AG09309 (cell line): Measurements from ENCODE around the gene TCF3.

Experiments
- DNase-seq: peaks from one replicate; pipeline ENCODE4 v3.0.0-alpha.2; 2010; ENCODE audit warnings: low read depth
- H3K4me3 ChIP-seq: 2 replicates; pipeline ENCODE4 v1.5.1; 2011; ENCODE audit warnings: mild to moderate bottlenecking, low read depth, low read length, moderate library complexity; ENCODE audit not compliant: control insufficient read depth
- TF ChIP-seq, protein P1 (sequence below): IDR thresholded peaks from 2 replicates; pipeline ENCODE4 v1.5.1; 2011; ENCODE audit warnings: mild to moderate bottlenecking, low read depth, low read length, inconsistent platforms; ENCODE audit not compliant: insufficient read depth, control insufficient read depth; ENCODE audit errors: missing control alignments

Gene TCF3

DNA sequence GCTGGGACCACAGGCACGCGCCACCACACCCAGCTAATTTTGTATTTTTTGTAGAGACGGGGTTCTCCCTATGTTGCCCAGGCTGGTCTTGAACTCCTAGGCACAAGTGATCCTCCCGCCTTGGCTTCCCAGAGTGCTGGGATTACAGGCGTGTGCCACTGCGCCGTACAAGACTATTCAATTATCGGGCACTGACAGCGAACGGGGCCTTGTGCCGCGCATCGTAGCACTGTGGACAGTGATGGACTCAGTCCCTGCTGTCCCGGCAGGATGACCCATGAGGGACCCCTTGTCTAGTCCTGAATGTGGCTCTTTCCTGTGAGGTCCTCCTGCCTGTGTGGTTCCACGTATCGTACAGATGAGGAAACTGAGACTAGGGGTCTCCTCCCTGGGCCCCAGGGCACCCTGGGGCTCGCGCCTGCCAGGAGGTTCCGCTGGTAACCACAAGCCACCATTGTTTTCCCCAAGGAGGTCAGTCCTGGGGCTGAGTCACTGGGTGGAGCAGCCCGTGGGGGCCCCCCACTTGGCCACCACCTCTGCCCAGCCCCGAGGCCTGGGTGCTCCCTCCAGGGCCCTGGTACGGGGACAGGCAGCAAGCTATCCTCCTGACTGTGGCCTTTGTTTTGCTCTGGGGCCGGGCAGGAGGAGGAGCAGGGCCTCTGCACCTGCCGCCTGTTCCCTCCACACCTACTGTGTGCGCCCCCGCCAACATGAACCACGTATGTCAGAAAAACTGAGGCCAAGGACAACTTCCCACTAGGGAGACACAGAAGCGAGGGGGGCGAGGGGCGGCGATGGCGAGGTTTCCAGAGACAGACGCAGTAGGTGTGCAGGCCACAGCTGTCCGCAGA, 2.9 kb upstream of the TCF3 start:
- H3K4me3 ChIP-seq = no peak overlapping the region
- DNase-seq = no peak
- TF ChIP-seq, protein P1, sequence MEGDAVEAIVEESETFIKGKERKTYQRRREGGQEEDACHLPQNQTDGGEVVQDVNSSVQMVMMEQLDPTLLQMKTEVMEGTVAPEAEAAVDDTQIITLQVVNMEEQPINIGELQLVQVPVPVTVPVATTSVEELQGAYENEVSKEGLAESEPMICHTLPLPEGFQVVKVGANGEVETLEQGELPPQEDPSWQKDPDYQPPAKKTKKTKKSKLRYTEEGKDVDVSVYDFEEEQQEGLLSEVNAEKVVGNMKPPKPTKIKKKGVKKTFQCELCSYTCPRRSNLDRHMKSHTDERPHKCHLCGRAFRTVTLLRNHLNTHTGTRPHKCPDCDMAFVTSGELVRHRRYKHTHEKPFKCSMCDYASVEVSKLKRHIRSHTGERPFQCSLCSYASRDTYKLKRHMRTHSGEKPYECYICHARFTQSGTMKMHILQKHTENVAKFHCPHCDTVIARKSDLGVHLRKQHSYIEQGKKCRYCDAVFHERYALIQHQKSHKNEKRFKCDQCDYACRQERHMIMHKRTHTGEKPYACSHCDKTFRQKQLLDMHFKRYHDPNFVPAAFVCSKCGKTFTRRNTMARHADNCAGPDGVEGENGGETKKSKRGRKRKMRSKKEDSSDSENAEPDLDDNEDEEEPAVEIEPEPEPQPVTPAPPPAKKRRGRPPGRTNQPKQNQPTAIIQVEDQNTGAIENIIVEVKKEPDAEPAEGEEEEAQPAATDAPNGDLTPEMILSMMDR = no peak

DNA sequence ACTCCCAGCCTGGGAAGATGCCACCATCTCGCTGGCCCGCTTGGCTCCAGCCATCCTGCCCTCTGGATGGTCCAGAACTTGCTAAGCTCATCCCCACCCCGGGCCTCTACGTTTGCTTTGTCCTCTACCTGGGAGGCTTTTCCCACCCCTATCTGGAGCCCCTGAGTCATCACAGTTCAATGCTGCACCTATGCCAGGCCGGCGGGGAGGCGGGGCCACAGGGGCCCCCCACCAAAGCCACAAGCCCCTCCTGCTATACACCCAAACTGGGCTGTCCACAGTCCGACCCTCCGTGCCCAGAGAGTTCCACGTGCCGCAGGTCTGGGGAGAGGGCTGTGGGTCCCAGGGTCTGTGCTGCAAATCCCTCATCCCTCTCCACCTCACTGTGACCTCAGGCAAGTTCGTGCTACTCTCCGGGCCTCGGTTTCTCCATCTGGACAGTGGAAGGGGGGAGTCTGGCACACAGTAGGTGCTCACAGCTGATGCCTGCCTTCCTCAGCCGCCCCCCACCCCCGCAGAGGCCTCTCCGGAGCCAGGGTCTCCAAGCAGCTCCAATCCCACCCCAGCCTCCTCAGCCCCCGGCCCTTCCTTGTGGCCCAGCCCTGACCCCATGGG, 1.9 kb upstream of the TCF3 start:
- no peak for DNase-seq
- TF ChIP-seq, protein P1 = no peak
- H3K4me3 ChIP-seq = no peak overlapping the region

DNA sequence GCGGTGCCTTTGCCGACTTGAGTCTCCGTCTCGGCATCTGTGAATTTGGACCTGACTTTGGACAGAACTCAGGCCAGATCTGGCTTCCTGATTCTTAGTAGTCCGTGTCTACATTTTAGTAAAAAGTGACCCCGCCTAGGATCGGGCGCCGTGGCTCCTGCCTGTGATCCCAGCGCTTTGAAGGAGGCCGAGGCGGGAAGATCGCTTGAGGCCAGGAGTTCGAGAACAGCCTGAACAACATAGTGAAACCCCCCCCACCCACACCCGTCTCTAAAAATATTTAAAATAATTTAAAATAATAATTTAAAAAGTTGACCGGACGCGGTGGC, 849 bp upstream of the TCF3 start:
- TF ChIP-seq, protein P1 = no peak
- peak overlapping the region; percentile 75 for H3K4me3 ChIP-seq
- no peak for DNase-seq

DNA sequence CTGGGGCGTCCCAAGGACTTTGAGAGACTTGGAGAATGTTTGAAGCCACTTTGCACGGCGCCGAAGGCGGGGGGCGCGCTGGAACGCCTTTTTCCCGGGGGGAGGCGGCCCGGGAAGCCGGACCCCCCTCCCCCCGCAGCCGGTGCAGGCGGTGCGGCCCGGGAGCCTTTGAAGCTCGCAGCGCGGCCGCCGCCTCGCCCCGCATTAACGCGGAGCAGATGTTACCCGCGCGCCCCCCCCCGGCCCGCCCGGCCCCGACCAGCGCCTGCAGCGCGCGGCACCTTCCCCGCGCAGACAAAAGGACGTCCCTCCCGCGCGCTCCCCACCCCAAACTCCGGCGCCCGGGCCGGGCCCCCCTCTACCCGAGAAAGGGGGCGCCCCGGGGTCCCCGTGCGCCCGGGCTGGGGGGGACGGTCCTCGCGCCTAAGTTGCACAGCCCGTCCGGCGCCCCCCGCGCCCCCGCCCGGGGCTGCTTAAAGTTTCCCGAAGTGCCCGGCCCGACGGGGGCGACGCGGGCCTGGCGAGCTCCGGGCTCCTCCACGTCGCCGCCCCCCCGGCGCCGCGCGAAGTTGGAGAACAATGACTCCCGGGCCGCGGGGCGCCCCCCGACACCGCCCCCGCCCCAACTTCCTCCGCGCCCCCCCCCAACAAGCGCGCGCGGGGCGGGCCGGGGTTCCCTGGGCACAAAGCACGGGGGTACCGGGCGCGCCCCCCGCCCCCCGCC, 685 bp downstream of the TCF3 start:
- TF ChIP-seq, protein P1 = no peak
- DNase-seq = no peak

DNA sequence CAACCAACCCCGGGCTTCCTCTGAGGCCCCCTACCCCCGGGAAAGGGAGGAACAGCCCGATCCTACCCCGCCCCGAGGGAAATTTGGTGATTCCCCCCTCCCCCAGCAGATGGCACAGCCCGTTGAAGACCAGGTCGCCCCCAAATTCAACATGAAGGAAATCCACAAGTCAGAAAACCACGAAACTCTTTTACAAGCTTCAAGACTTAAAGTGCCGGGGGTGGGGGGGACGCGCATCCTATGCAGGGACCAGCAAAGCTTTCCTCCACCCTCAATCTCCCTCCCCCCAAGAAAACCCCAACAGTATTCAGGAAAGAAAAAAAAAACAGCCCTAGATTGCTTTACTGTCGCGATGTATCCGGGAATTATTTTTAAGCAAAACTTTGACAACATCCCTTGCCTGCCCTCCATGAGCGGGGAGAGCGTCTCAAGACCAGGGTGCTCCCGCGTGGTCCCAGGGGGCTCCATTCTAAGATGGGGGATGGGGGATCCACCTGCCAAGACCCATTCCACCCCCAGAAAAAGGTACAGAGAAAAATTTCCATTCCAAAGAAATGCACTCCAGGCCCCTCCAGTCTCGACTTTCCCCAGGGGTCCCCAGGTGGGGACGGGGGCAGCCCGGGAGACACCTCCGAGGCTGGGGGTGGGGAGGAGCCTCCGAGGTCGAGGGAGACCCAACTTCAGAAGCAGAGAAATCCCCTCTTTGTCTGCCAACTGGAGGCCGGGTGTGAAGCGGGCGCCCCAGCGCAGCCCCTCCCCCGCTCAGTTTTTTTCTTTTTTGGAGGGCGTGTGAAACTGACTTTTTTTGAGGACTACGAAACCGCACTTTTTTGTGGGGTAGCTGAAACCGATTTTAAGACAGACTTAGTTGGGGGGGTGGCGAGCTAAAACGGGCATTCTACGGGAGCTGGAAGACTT, 1.5 kb downstream of the TCF3 start:
- H3K4me3 ChIP-seq = peak overlapping the region; percentile 67
- DNase-seq = no peak
- TF ChIP-seq, protein P1 = no peak

More for the DNA sequence above, 685 bp downstream of the TCF3 start:
- peak overlapping the region; percentile 67 for H3K4me3 ChIP-seq
